Prostate gland (tissue), 2 donors: ENCODE data around the gene GPS1.

Experiments
- CTCF ChIP-seq, 4 experiments: fragments of 200-600 bp in 2 of 4; fragments of 450-650 bp in 2 of 4; sonication (generic) in 2 of 4; IDR thresholded peaks; 1 replicate in 3 of 4; 2 replicates in 1 of 4; pipeline ENCODE4 v1.5.1; 2016 to 2019; ENCODE audit warnings: antibody characterized with exemption in 4 of 4, mild to moderate bottlenecking in 2 of 4, moderate library complexity in 2 of 4
- POLR2A ChIP-seq: fragments of 450-650 bp; IDR thresholded peaks from one replicate; pipeline ENCODE4 v1.6.1; 2016; ENCODE audit warnings: antibody characterized with exemption, mild to moderate bottlenecking
- POLR2AphosphoS5 ChIP-seq: sonication (generic); formaldehyde crosslinking; IDR thresholded peaks from one replicate; pipeline ENCODE4 v1.6.1; 2017; ENCODE audit warnings: antibody characterized with exemption

- TF ChIP-seq POLR2A (peak; percentile 7), CTCF (IDR thresholded peaks at IDR 0.05) (no peak), POLR2AphosphoS5 (peak; percentile 29)
Measured at GRCh38 chr17:82003411-82004381, 48.0 kb upstream of the GPS1 start.
